Measurements from ENCODE around the gene AVPI1. TPM values are rescaled to one million over a fixed set of nuclear protein-coding genes. Genes with fewer than 3 reads are reported as not detected.

Gene AVPI1
- total and polyA plus RNA-seq, 2 experiments from 2014 or later, result 7.4 to 7.6 TPM

DNA sequence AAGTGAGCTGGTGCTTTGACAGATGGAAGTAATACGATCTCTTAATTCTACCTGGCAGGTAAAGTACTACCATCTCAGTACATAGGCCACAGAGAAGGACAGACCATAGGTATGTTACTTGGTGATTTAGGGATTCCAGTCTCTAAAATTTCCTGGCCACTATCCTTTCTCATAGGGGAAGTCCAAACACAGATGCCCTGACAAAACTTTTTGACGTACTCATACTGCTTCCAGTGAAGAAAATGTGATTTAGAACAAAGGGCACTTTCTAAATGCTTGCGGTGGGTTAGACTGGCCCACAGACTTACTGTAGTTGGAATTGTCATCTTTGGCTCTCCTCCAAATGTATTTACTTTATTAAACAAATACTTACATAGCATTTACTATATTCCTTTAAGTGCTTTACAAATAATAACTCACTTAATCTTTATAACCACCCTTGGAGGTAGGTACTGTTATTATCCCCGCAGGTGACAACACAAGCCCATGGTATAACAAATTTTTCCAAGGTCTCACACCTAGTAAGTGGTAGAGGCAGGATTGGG is 43.5 kb downstream of the AVPI1 start:
- DNase-seq (ENCODE audit: low spot score), result no peak
- Mint-ChIP-seq H3K36me3 (ENCODE audit: low read depth) (peaks cover 31% of the 10 kb centered on the region), H3K9me3 (peaks cover 2% of the 10 kb centered on the region; the same call in 2 of the 3 replicates), H3K27ac (0 out of 2 replicates have a peak overlapping the region, but pooled peaks have one; percentile 42), H3K27me3 (ENCODE audit: insufficient read depth, low read depth, poor library complexity) (peaks cover 11% of the 10 kb centered on the region), H3K4me3 (peak overlapping the region; percentile 56; the same call in 1 of the 3 replicates), H3K4me1 (peaks cover 32% of the 10 kb centered on the region)
- no peak overlapping the region for H3K4me3 ChIP-seq
- TF ChIP-seq, protein P1, sequence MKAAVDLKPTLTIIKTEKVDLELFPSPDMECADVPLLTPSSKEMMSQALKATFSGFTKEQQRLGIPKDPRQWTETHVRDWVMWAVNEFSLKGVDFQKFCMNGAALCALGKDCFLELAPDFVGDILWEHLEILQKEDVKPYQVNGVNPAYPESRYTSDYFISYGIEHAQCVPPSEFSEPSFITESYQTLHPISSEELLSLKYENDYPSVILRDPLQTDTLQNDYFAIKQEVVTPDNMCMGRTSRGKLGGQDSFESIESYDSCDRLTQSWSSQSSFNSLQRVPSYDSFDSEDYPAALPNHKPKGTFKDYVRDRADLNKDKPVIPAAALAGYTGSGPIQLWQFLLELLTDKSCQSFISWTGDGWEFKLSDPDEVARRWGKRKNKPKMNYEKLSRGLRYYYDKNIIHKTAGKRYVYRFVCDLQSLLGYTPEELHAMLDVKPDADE (IDR thresholded peaks at IDR 0.05), result no peak
- TF ChIP-seq ZNF114 (CRISPR knock-in tag; IDR thresholded peaks at IDR 0.05), result no peak
- TF ChIP-seq EZH2 (IDR thresholded peaks at IDR 0.05; ENCODE audit: low read depth, unreplicated experiment), result no peak
- no peak for TF ChIP-seq NANOG (IDR thresholded peaks at IDR 0.05; ENCODE audit: borderline replicate concordance)
- TF ChIP-seq POLR2AphosphoS5 (IDR thresholded peaks at IDR 0.05; ENCODE audit: low read depth), result no peak
- no peak for TF ChIP-seq ZNF331 (CRISPR knock-in tag; IDR thresholded peaks at IDR 0.05; ENCODE audit: low read depth)
- no peak for TF ChIP-seq EZH2phosphoT487 (IDR thresholded peaks at IDR 0.05; ENCODE audit: unreplicated experiment)
- TF ChIP-seq CREB1 (CRISPR knock-in tag; IDR thresholded peaks at IDR 0.05; ENCODE audit: low read depth), result no peak
- TF ChIP-seq, protein P2, sequence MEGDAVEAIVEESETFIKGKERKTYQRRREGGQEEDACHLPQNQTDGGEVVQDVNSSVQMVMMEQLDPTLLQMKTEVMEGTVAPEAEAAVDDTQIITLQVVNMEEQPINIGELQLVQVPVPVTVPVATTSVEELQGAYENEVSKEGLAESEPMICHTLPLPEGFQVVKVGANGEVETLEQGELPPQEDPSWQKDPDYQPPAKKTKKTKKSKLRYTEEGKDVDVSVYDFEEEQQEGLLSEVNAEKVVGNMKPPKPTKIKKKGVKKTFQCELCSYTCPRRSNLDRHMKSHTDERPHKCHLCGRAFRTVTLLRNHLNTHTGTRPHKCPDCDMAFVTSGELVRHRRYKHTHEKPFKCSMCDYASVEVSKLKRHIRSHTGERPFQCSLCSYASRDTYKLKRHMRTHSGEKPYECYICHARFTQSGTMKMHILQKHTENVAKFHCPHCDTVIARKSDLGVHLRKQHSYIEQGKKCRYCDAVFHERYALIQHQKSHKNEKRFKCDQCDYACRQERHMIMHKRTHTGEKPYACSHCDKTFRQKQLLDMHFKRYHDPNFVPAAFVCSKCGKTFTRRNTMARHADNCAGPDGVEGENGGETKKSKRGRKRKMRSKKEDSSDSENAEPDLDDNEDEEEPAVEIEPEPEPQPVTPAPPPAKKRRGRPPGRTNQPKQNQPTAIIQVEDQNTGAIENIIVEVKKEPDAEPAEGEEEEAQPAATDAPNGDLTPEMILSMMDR (conservative IDR thresholded peaks at IDR 0.05; ENCODE audit: low read depth in 2 of 2), result no peak
- no peak for TF ChIP-seq STAT1 (IDR thresholded peaks at IDR 0.05; ENCODE audit: unreplicated experiment)
- TF ChIP-seq, protein P3, sequence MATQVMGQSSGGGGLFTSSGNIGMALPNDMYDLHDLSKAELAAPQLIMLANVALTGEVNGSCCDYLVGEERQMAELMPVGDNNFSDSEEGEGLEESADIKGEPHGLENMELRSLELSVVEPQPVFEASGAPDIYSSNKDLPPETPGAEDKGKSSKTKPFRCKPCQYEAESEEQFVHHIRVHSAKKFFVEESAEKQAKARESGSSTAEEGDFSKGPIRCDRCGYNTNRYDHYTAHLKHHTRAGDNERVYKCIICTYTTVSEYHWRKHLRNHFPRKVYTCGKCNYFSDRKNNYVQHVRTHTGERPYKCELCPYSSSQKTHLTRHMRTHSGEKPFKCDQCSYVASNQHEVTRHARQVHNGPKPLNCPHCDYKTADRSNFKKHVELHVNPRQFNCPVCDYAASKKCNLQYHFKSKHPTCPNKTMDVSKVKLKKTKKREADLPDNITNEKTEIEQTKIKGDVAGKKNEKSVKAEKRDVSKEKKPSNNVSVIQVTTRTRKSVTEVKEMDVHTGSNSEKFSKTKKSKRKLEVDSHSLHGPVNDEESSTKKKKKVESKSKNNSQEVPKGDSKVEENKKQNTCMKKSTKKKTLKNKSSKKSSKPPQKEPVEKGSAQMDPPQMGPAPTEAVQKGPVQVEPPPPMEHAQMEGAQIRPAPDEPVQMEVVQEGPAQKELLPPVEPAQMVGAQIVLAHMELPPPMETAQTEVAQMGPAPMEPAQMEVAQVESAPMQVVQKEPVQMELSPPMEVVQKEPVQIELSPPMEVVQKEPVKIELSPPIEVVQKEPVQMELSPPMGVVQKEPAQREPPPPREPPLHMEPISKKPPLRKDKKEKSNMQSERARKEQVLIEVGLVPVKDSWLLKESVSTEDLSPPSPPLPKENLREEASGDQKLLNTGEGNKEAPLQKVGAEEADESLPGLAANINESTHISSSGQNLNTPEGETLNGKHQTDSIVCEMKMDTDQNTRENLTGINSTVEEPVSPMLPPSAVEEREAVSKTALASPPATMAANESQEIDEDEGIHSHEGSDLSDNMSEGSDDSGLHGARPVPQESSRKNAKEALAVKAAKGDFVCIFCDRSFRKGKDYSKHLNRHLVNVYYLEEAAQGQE (IDR thresholded peaks at IDR 0.05; ENCODE audit: unreplicated experiment), result no peak
- TF ChIP-seq JUNB (IDR thresholded peaks at IDR 0.05; ENCODE audit: unreplicated experiment), result no peak
- TF ChIP-seq, protein P4, sequence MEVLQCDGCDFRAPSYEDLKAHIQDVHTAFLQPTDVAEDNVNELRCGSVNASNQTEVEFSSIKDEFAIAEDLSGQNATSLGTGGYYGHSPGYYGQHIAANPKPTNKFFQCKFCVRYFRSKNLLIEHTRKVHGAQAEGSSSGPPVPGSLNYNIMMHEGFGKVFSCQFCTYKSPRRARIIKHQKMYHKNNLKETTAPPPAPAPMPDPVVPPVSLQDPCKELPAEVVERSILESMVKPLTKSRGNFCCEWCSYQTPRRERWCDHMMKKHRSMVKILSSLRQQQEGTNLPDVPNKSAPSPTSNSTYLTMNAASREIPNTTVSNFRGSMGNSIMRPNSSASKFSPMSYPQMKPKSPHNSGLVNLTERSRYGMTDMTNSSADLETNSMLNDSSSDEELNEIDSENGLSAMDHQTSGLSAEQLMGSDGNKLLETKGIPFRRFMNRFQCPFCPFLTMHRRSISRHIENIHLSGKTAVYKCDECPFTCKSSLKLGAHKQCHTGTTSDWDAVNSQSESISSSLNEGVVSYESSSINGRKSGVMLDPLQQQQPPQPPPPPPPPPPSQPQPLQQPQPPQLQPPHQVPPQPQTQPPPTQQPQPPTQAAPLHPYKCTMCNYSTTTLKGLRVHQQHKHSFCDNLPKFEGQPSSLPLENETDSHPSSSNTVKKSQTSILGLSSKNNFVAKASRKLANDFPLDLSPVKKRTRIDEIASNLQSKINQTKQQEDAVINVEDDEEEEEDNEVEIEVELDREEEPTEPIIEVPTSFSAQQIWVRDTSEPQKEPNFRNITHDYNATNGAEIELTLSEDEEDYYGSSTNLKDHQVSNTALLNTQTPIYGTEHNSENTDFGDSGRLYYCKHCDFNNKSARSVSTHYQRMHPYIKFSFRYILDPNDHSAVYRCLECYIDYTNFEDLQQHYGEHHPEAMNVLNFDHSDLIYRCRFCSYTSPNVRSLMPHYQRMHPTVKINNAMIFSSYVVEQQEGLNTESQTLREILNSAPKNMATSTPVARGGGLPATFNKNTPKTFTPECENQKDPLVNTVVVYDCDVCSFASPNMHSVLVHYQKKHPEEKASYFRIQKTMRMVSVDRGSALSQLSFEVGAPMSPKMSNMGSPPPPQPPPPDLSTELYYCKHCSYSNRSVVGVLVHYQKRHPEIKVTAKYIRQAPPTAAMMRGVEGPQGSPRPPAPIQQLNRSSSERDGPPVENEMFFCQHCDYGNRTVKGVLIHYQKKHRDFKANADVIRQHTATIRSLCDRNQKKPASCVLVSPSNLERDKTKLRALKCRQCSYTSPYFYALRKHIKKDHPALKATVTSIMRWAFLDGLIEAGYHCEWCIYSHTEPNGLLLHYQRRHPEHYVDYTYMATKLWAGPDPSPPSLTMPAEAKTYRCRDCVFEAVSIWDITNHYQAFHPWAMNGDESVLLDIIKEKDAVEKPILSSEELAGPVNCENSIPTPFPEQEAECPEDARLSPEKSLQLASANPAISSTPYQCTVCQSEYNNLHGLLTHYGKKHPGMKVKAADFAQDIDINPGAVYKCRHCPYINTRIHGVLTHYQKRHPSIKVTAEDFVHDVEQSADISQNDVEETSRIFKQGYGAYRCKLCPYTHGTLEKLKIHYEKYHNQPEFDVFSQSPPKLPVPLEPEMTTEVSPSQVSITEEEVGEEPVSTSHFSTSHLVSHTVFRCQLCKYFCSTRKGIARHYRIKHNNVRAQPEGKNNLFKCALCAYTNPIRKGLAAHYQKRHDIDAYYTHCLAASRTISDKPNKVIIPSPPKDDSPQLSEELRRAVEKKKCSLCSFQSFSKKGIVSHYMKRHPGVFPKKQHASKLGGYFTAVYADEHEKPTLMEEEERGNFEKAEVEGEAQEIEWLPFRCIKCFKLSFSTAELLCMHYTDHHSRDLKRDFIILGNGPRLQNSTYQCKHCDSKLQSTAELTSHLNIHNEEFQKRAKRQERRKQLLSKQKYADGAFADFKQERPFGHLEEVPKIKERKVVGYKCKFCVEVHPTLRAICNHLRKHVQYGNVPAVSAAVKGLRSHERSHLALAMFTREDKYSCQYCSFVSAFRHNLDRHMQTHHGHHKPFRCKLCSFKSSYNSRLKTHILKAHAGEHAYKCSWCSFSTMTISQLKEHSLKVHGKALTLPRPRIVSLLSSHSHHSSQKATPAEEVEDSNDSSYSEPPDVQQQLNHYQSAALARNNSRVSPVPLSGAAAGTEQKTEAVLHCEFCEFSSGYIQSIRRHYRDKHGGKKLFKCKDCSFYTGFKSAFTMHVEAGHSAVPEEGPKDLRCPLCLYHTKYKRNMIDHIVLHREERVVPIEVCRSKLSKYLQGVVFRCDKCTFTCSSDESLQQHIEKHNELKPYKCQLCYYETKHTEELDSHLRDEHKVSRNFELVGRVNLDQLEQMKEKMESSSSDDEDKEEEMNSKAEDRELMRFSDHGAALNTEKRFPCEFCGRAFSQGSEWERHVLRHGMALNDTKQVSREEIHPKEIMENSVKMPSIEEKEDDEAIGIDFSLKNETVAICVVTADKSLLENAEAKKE (CRISPR knock-in tag; IDR thresholded peaks at IDR 0.05), result no peak
- peaks cover 27% of the 10 kb centered on the region for H4K20me1 ChIP-seq (replicated peaks; ENCODE audit: insufficient read depth)
- H3K79me2 ChIP-seq (replicated peaks; ENCODE audit: insufficient read depth), result peaks cover 65% of the 10 kb centered on the region
- no peaks in the 10 kb centered on the region for H3F3A ChIP-seq (replicated peaks; ENCODE audit: low read depth)
- H3K27me3 ChIP-seq (ENCODE audit: insufficient read depth), result no peaks in the 10 kb centered on the region
- no peak overlapping the region for H2AFZ ChIP-seq
- no peaks in the 10 kb centered on the region for H3K9me2 ChIP-seq (ENCODE audit: insufficient read depth)
- no peak for ATAC-seq
- H3K36me3 ChIP-seq (ENCODE audit: insufficient read depth), result peaks cover 5% of the 10 kb centered on the region
- H3K4me2 ChIP-seq, result no peak overlapping the region
- H3K4me1 ChIP-seq (ENCODE audit: insufficient read depth), result peaks cover 18% of the 10 kb centered on the region; the same call in 1 of the 2 replicates
- no peak overlapping the region for H3K27ac ChIP-seq (ENCODE audit: low read depth)

Measured in GM23338 (cell line).